Choroid plexus epithelial cell (primary cell): ENCODE data around the gene BEST1.

Experiments
- DNase-seq: peaks from one replicate; pipeline ENCODE4 v3.0.0-alpha.2; 2010; ENCODE audit warnings: low read depth
- H3K4me3 ChIP-seq: 2 replicates; pipeline ENCODE4 v1.5.1; 2011; ENCODE audit warnings: low read depth, mild to moderate bottlenecking, control low read depth, low read length, moderate library complexity
- CTCF ChIP-seq: conservative IDR thresholded peaks from 2 replicates; pipeline ENCODE4 v1.5.1; 2011; ENCODE audit warnings: low read depth, mild to moderate bottlenecking, control low read depth, inconsistent platforms, low read length, moderate library complexity

The BEST1 gene

GRCh38 chr11:61922539-61922938 is 27.6 kb upstream of the BEST1 start:
- H3K4me3 ChIP-seq, result no peak overlapping the region
- TF ChIP-seq CTCF, result no peak
- peak; percentile 57 for DNase-seq

- H3K4me3 ChIP-seq, result no peak overlapping the region
- no peak for TF ChIP-seq CTCF
- DNase-seq, result peak; percentile 74
Measured at GRCh38 chr11:61923166-61924063, 26.7 kb upstream of the BEST1 start.

- H3K4me3 ChIP-seq, result no peak overlapping the region
- DNase-seq, result no peak
- TF ChIP-seq CTCF, result no peak
Measured at GRCh38 chr11:61924064-61924455, 26.1 kb upstream of the BEST1 start.

- TF ChIP-seq CTCF, result no peak
- no peak overlapping the region for H3K4me3 ChIP-seq
- DNase-seq, result no peak
Measured at GRCh38 chr11:61925736-61926135, 24.4 kb upstream of the BEST1 start.

GRCh38 chr11:61926235-61926634 is 23.9 kb upstream of the BEST1 start:
- no peak for TF ChIP-seq CTCF
- no peak overlapping the region for H3K4me3 ChIP-seq
- no peak for DNase-seq

- peak; percentile 77 for DNase-seq
- TF ChIP-seq CTCF, result no peak
- no peak overlapping the region for H3K4me3 ChIP-seq
Measured at GRCh38 chr11:61927501-61927900, 22.6 kb upstream of the BEST1 start.

- TF ChIP-seq CTCF, result no peak
- DNase-seq, result no peak
- no peak overlapping the region for H3K4me3 ChIP-seq
Measured at GRCh38 chr11:61928606-61929005, 21.5 kb upstream of the BEST1 start.
